Measurements from ENCODE around the gene BRD1. TPM values are rescaled to one million over a fixed set of nuclear protein-coding genes. Genes with fewer than 3 reads are reported as not detected.

Gene BRD1
- total RNA-seq, 1 donor from 2014 or later: 32.4 TPM

DNA sequence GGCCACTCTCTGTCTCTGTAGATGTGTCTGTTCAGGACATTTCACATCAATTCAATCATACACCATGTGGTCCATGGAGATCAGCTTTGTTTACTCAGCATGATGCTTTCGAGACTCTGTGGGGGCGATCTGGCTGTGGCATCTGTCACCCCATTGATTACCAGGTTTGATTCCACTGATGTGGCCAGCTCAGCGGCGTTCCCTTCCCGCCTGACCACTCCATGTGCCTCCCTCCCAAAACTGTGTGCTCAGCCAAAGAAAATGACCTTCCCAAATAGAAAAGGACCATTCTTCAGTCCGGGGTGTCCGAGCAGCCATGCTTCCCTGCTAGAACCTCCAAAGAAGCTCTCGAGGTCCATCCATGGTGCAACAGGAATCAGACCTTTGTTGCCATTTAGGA, 89.1 kb downstream of the BRD1 start:
- no peaks in the 10 kb centered on the region for H3K36me3 ChIP-seq (ENCODE audit: insufficient read depth, low read length)
- FAIRE-seq: no peak
- TF ChIP-seq, protein P1, sequence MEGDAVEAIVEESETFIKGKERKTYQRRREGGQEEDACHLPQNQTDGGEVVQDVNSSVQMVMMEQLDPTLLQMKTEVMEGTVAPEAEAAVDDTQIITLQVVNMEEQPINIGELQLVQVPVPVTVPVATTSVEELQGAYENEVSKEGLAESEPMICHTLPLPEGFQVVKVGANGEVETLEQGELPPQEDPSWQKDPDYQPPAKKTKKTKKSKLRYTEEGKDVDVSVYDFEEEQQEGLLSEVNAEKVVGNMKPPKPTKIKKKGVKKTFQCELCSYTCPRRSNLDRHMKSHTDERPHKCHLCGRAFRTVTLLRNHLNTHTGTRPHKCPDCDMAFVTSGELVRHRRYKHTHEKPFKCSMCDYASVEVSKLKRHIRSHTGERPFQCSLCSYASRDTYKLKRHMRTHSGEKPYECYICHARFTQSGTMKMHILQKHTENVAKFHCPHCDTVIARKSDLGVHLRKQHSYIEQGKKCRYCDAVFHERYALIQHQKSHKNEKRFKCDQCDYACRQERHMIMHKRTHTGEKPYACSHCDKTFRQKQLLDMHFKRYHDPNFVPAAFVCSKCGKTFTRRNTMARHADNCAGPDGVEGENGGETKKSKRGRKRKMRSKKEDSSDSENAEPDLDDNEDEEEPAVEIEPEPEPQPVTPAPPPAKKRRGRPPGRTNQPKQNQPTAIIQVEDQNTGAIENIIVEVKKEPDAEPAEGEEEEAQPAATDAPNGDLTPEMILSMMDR (IDR thresholded peaks at IDR 0.05; ENCODE audit: insufficient read depth, low read depth, low read length): no peak
- no peak for TF ChIP-seq EZH2 (IDR thresholded peaks at IDR 0.05; ENCODE audit: insufficient read depth, low read length)

DNA sequence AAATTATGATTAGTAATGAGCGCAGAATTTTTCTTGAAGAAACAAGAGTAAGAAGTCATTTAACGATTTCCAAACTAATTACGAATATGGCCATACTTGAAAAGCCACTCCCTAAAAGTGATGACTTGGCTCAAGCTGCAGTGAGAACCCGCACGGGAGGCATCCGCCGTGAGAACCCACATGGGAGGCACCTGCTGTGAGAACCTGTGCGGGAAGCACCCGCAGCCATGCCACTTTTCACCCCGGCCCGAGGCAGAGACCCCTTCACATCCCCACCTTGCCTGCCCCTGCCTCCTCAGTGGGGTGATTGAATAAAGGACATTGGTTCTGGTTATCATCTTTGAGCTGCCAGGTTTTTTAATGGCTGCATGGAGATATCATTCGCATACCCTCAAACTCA, 89.7 kb downstream of the BRD1 start:
- Mint-ChIP-seq H3K9me3 (ENCODE audit: unreplicated experiment) (peaks cover 30% of the 10 kb centered on the region), H3K4me1 (ENCODE audit: low read depth, unreplicated experiment) (no peaks in the 10 kb centered on the region), H3K36me3 (ENCODE audit: low read depth, unreplicated experiment) (no peaks in the 10 kb centered on the region), H3K27ac (ENCODE audit: unreplicated experiment) (no peak overlapping the region), H3K4me3 (ENCODE audit: unreplicated experiment) (no peak overlapping the region), H3K27me3 (ENCODE audit: low read depth, unreplicated experiment) (peaks cover 49% of the 10 kb centered on the region)
- H3K36me3 ChIP-seq (ENCODE audit: insufficient read depth, low read length): no peaks in the 10 kb centered on the region
- no peak overlapping the region for H3K27ac ChIP-seq (ENCODE audit: low read depth, low read length)
- no peak overlapping the region for H3K4me2 ChIP-seq (ENCODE audit: low read length)
- peaks cover 5% of the 10 kb centered on the region for H3K9me3 ChIP-seq (ENCODE audit: insufficient read depth, low read depth, low read length)
- no peak overlapping the region for H3K4me3 ChIP-seq (ENCODE audit: insufficient read depth, low read depth, low read length)
- H4K20me1 ChIP-seq (ENCODE audit: insufficient read depth, low read length): no peaks in the 10 kb centered on the region
- H3K9ac ChIP-seq (ENCODE audit: low read length): no peak overlapping the region
- no peak for TF ChIP-seq EZH2 (IDR thresholded peaks at IDR 0.05; ENCODE audit: insufficient read depth, low read length)
- TF ChIP-seq, protein P1 (IDR thresholded peaks at IDR 0.05; ENCODE audit: insufficient read depth, low read depth, low read length): no peak
- no peak for FAIRE-seq
- no peaks in the 10 kb centered on the region for H3K4me1 ChIP-seq (ENCODE audit: insufficient read depth, low read length)
- no peaks in the 10 kb centered on the region for H3K27me3 ChIP-seq (ENCODE audit: insufficient read depth, low read length)
- H3K79me2 ChIP-seq (ENCODE audit: insufficient read depth, low read length): no peaks in the 10 kb centered on the region
- H2AFZ ChIP-seq (ENCODE audit: low read depth, low read length): no peak overlapping the region
- DNase-seq (ENCODE audit: low read depth): no peak

More for the DNA sequence above, 89.1 kb downstream of the BRD1 start:
- peaks cover 35% of the 10 kb centered on the region for H3K9me3 Mint-ChIP-seq (ENCODE audit: unreplicated experiment)
- H3K4me3 Mint-ChIP-seq (ENCODE audit: unreplicated experiment): no peak overlapping the region
- Histone ChIP-seq H3K9ac (ENCODE audit: low read length) (no peak overlapping the region), H3K4me3 (ENCODE audit: insufficient read depth, low read depth, low read length) (no peak overlapping the region), H3K4me1 (ENCODE audit: insufficient read depth, low read length) (no peaks in the 10 kb centered on the region), H3K27ac (ENCODE audit: low read depth, low read length) (no peak overlapping the region), H4K20me1 (ENCODE audit: insufficient read depth, low read length) (no peaks in the 10 kb centered on the region), H3K79me2 (ENCODE audit: insufficient read depth, low read length) (no peaks in the 10 kb centered on the region), H2AFZ (ENCODE audit: low read depth, low read length) (no peak overlapping the region), H3K9me3 (ENCODE audit: insufficient read depth, low read depth, low read length) (peaks cover 5% of the 10 kb centered on the region), H3K27me3 (ENCODE audit: insufficient read depth, low read length) (no peaks in the 10 kb centered on the region), H3K4me2 (ENCODE audit: low read length) (no peak overlapping the region)
- no peaks in the 10 kb centered on the region for H3K36me3 Mint-ChIP-seq (ENCODE audit: low read depth, unreplicated experiment)
- no peak overlapping the region for H3K27ac Mint-ChIP-seq (ENCODE audit: unreplicated experiment)
- no peak for DNase-seq (ENCODE audit: low read depth)
- H3K27me3 Mint-ChIP-seq (ENCODE audit: low read depth, unreplicated experiment): peaks cover 44% of the 10 kb centered on the region
- no peaks in the 10 kb centered on the region for H3K4me1 Mint-ChIP-seq (ENCODE audit: low read depth, unreplicated experiment)

DNA sequence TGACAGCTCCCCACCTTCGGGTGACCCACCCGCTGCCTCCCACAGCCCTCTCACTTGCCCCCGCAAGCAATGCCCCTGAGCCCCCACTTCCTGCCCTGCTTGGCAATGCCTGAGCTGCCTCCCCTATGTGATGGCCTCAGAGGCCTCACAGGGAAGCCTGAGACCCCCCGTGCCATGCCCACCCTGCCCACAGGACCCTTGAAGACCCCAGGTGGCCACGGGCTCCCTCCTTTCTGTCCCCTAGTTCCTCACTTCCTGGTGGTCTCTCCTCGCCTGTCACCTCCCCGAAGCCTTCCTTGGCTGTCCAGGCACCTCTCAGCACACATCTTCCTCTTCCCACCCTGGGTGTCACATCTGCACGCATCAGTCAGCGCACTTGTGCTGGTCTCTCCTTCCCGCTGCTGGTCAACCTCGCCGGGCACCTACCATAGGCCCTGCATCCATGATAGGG, 90.5 kb downstream of the BRD1 start:
- Mint-ChIP-seq H3K36me3 (ENCODE audit: low read depth, unreplicated experiment) (no peaks in the 10 kb centered on the region), H3K27me3 (ENCODE audit: low read depth, unreplicated experiment) (peaks cover 47% of the 10 kb centered on the region), H3K4me1 (ENCODE audit: low read depth, unreplicated experiment) (no peaks in the 10 kb centered on the region), H3K27ac (ENCODE audit: unreplicated experiment) (no peak overlapping the region), H3K4me3 (ENCODE audit: unreplicated experiment) (no peak overlapping the region), H3K9me3 (ENCODE audit: unreplicated experiment) (peaks cover 27% of the 10 kb centered on the region)
- no peak overlapping the region for H3K4me2 ChIP-seq (ENCODE audit: low read length)
- H3K9me3 ChIP-seq (ENCODE audit: insufficient read depth, low read depth, low read length): peaks cover 5% of the 10 kb centered on the region
- no peaks in the 10 kb centered on the region for H3K79me2 ChIP-seq (ENCODE audit: insufficient read depth, low read length)
- TF ChIP-seq EZH2 (IDR thresholded peaks at IDR 0.05; ENCODE audit: insufficient read depth, low read length): no peak
- TF ChIP-seq, protein P1 (IDR thresholded peaks at IDR 0.05; ENCODE audit: insufficient read depth, low read depth, low read length): no peak
- no peaks in the 10 kb centered on the region for H4K20me1 ChIP-seq (ENCODE audit: insufficient read depth, low read length)
- no peak overlapping the region for H3K4me3 ChIP-seq (ENCODE audit: insufficient read depth, low read depth, low read length)
- H3K36me3 ChIP-seq (ENCODE audit: insufficient read depth, low read length): no peaks in the 10 kb centered on the region
- H2AFZ ChIP-seq (ENCODE audit: low read depth, low read length): no peak overlapping the region
- H3K4me1 ChIP-seq (ENCODE audit: insufficient read depth, low read length): no peaks in the 10 kb centered on the region
- H3K27me3 ChIP-seq (ENCODE audit: insufficient read depth, low read length): no peaks in the 10 kb centered on the region
- no peak overlapping the region for H3K27ac ChIP-seq (ENCODE audit: low read depth, low read length)
- H3K9ac ChIP-seq (ENCODE audit: low read length): no peak overlapping the region
- FAIRE-seq: no peak
- no peak for DNase-seq (ENCODE audit: low read depth)

Data from astrocyte (in vitro differentiated cells and primary cell).